ENCODE data around the gene CACNG3.
"Not testable (repeated sequence)": the region's sequence is repeated elsewhere in the genome, so short reads cannot be mapped to it uniquely, and the experiment has no call there.

Gene CACNG3

DNA sequence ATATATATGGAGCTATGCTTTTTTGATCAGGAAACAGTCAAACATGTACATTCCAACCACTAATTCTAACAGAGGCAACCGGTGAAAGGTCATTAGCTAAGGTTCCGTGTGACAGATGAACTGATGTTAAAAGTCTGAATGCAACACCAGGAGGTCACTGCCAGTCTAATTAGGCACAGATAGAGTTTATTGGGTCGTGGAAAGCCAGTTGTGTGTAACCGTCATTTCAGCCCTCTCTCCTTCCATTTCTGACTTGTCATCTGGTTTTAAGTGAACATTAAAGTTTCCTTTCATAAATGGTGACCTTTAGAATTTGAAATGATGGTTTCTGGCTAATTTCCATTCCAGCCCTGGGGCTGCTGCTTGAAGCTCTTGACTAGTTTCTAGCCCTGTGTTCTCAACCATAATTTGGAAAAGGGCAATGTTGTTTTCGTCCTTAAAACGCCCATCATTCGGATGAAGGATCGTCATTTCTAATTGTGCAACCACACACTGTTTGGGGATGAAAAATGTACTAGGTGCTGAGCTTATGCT, 23.9 kb downstream of the CACNG3 start:
- DNase-seq: no peak

DNA sequence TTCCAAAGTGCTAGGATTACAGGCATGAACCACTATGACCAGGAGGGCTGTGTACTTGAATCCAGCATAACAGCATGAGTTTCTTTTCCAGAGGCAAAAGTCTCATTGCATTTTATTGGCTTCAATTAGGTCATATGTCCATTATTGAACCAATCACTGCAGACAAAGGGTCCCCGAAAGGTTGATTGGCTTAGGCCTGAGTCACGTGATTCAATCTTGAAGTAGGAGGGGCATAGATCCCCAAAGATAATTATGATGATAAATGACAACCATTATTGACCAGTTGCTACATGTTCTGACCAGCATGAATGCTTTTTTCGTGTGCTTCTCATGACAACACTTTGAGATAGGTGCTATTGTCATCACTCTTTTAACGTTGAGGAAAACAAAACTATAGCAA, 25.3 kb downstream of the CACNG3 start:
- DNase-seq: no peak

DNA sequence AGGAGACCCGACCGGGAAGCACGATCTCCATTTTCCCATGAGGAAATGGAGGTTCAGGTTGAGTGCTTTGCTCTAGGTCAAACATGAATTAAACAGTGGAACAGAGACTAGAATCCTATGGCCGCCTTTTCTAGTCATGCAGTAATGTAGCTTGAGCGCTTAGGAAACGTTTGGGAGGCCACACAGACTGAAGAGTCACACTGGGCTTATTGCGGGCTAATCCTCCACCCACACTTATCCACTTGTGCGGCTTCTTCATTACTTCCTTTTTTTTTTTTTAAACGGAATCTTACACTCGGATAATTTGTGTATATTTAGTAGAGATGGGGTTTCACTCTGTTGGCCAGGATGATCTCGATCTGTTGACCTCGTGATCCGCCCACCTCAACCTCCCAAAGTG, 26.0 kb downstream of the CACNG3 start:
- DNase-seq: no peak

DNA sequence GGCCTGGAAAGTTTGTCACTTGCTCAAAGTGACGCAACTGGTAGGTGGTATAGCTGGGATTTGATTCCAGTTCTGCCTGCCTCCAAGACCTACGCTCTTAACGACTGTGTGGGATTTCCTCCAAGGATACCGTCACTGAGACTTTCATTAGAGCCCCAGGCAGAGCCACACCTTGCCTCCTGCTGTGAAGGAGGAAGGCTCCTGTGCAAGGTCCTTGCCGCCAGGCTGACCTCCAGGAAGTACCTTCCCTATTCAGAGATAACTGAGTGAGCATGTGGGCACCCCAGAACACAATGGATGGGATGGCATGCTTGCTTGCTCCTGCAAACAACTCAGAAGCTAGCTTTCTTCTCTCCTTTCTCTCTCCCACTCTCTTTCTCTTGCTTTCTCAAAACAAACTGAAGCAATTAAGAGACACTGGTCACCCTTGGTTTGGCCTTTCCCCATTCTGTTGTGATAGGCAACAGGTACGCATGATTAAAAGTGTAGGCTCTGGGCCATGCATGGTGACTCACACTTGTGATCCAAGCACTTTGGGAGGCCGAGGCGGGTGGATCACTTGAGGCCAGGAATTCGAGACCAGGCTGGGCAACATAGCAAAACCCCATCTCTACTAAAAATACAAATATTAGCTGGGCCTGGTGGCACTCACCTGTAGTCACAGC, 30.7 kb downstream of the CACNG3 start:
- DNase-seq: no peak

DNA sequence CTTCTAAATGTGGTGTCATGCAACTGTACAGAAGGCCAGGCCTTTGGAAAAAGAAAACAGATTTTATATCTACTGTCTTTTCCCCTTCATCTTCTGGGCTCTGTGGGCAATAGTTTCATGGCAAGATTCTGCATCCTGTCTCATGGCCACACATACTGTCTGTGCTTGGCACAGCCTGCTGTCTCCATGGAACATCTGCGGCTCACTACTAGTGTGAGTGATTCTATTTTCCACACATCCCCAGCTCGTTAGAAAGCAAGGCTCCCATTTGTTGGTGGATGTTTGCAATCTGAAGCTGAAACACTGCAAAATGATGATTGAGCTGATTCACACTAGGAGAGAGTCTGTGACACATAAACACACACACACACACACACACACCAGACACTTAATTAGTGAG, 32.4 kb downstream of the CACNG3 start:
- no peak for DNase-seq

DNA sequence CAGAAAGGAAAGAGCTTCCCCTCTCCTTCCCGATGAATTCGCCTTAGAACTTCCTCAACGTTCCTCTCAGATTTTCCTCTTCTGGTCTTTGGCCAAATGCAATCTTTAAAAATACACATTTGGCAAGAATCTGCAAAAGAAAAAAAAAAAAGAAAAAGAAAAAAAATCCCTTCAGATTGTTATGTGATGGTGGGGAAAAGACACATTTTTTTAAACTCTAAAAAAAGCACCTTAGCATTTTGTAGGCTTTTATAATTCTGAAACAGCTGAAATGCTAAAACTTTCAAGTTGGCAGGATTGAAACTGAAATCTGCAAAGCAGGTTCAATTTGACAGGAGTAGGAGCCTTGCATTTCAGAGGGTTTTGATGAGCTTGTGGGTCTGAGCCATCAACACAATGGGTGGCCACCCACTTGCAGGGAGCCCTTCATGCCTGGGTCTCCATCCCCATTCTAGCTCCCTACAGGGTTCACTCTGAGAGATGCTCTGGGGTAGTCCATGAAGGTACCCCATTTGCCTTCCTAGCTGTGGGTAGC, 33.1 kb downstream of the CACNG3 start:
- DNase-seq: no peak

DNA sequence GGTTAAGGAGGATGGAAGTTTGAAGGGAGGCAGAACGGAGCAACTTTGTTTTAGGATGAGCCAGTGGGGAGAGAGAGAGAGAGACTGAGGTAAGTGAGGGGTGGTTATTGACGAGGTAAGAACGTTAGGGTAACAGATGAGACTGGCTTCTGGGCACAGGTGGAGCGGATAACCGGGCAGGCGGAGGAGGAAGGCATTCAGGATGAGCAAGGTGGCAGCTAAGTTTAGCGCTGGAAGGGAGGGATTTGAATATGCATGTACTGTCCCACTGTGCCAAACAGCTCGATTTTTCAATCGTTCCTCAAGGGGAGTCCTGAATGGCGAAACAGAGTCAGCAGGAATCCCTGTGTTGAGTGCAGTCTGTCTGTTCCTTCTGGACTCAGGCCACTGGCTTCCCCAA, 35.8 kb downstream of the CACNG3 start:
- no peak for DNase-seq

DNA sequence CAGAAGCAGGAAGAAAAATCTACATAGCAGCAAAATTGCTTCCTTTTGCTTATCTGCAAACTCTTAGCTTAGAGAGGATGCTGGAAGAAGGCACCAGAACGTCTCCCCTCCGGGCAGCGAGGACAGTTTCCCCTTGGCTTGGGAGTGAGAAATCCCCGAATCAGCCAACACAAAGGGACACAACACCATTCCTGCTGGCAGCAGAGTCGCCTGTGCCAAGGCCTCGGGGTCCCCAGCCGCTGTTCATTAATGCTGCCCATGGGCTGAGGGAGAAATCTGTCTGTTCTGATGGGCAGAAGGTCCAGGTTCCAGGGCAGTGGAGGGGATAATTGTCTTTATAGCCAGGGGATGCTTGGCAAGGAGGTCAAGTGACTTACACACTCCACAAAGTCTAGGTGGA, 38.0 kb downstream of the CACNG3 start:
- no peak for DNase-seq

DNA sequence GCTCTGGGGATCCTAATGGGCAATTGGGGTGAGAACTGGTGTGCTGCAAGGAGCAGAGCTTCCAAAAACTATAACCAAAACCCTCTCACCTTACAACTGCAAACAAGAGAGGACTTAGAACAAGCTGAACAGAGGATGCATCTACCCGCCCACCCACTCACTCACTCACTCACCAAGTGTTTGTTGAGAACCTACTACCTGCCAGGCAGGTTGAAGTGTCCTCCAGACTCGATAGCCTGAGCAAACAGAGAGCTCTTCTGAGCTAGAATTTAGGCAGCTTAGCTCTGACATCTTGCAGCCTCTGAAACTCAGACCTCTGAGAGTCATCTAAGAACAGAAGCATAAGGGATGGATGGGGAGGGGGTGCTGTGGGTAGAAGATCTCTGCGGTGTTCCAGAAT, 41.2 kb downstream of the CACNG3 start:
- no peak for DNase-seq

DNA sequence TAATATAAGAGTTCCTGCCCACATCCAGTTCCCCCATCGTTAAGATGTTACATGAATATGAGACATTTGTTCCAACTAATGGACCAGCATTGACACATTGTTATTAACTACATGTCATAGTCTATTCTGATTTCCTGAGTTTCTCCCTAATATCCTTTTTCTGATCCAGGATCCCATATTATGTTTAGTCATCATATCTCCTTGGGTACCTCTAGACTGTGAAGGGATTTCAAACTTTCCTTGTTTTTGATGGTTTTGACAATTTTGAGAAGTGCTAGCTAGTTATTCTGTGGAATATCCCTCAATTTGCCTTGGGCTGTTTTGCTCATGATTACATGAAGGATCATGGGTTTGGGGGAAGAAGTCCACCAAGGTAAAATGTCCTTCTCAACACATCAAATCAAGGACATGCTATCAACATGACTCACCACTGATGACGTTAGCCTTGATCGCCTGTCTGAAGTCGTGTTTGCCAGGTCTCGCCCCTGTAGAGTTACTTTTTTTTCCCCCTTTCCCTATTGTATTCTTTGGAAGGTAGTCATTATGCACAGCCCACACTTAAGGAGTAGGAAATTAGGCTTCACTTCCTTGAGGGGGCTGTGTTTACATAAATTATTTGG, 42.5 kb downstream of the CACNG3 start:
- no peak for DNase-seq

DNA sequence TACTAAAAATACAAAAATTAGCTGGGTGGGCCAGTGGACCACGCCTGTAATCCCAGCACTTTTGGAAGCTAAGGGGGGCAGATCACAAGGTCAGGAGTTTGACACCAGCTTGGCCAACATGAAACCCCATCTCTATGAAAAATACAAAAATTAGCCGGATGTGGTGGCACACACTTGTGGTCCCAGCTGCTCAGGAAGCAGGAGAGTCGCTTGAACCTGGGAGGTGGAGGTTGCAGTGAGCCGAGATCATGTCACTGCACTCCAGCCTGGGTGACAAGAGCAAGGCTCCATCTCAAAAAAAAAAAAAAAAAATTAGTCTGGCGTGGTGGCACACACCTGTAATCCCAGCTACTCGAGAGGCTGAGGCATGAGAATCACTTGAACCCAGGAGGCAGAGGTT, 44.6 kb downstream of the CACNG3 start:
- not testable (repeated sequence) for DNase-seq

DNA sequence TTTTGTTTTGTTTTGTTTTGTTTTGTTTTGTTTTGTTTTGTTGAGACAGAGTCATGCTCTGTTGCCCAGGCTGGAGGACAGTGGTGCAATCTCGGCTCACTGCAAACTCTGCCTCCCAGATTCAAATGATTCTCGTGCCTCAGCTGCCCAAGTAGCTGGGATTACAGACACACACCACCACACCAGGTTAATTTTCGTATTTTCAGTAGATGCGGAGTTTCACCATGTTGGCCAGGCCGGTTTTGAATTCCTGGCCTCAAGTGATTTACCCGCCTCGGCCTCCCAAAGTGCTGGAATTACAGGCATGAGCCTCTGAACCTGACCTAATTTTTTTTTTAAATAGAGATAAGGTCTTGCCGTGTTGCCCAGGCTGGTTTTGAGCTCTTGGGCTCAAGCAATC, 46.5 kb downstream of the CACNG3 start:
- no peak for DNase-seq

DNA sequence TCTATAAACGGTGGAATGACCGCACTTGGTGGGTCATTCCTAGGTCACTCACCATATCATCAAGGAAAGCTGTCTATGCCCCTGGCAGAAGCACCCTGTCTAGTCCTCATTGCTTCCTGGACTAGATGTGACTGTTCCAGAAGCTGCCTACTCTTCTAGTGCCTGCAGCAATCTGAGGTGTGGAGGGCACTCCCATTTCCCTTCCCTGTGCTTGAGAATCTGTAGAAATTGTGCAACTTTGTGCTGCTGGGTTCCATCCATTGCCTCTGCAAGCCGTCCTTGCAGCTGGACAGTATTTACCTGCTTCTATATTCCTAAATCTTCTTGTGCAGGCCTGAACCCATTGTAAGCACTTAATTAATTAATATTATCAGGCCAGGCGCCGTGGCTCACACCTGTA, 52.1 kb downstream of the CACNG3 start:
- DNase-seq: no peak

DNA sequence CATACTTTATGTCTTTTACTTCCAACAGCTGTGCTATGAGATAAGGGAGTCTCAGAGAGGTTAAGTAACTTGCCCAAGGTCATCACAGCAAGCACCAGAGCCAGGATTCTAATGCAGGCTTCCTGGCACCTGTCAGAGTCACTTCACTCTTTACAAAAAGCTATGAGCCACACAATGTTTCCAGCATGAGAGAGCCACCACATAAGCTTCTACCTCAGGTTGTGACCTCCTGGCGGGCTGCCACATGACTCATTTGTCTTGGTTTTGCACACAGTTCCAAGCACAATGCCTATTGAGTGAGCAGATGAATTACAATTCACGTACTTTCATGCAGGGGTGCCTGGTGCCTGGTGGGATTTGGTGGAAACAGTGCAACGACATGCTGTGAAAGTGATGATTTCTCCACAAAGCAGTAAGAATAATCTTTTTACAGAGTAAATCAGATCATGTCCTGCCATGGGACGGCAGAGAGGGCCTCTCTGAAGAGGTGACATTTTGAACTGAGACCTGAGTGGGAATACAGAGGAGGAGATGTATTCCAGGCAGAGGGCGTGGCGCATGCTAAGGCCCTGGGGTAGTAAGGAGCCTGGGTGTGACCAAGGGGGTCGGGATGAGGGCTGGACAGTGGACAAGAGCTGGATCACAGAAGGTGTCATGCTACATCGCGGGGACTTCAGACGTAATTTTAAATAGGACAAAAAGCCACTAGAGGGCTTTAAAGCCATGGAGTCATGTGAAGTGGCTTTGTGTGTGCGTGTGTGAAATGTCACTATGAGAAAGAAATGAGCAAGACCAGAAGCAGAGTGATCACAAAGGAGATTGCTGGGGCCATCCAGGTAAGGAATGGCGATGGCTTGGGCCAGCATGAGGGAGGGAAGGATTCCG, 53.4 kb downstream of the CACNG3 start:
- no peak for DNase-seq

DNA sequence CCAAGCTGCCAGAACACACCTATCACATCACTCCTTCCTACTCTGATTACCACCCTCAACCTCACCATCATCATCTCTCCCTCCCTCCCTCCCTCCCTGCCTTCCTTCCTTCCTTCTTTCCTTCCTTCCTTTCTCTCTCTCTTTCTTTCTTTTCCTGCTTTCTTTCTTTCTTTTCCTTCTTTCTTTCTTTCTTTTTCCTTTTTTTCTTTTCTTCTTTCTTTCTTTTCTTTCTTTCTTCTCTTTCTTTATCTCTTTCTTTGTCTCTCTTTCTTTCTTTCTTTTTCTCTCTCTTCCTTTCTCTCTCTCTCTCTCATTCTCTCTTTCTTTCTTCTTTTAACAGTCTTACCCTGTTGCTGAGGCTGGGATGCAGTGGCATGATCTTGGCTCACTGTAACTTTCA, 59.2 kb downstream of the CACNG3 start:
- no peak for DNase-seq

DNA sequence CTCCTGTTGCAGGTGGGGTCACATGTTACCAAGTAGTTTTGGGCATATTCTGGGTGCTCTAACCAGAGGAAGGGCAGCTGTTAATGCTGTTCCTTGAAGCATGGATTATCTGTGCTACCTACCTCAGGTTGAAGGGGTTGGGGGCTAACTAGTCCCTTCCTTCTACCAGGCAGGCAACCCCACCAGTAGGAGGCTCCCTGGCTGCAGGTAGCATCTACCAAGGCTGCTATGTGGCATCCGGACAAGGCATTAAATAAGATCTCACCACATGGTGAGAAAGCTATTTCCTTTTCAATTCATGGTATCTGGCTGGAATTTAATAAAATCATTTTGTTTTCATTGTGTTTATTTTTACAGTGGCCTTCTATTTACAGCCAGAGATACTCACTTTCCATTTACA, 62.5 kb downstream of the CACNG3 start:
- no peak for DNase-seq

DNA sequence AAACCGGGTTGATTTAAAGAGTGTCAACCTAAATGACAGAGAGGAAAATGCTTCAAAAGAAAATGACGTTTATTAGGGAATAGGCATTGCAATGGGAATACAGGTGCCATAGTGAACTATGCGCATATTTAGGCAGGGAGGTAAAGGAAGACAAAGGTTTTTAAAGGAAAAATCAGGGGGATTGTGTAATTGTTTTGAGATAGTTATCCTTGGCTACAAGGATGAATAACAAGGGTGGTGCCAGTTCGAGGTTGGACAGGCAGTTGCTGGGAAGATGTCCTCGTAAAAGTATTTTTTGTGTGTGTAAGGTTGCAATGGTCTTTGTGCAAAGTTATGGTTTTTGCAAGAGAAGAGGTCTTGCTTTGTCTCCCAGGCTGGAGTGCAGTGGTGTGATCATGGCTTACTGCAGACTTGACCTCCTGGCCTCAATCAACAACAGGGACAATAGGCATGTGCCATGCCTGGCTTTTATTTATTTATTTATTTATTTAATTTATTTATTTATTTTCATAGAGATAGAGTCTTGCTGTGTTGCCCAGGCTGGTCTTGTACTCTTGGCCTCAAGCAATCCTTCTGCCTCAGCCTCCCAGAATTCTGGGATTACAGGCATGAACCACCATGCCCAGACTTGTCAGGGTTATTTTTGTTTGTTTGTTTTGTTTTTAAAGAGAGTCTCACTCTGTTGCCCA, 63.1 kb downstream of the CACNG3 start:
- no peak for DNase-seq

DNA sequence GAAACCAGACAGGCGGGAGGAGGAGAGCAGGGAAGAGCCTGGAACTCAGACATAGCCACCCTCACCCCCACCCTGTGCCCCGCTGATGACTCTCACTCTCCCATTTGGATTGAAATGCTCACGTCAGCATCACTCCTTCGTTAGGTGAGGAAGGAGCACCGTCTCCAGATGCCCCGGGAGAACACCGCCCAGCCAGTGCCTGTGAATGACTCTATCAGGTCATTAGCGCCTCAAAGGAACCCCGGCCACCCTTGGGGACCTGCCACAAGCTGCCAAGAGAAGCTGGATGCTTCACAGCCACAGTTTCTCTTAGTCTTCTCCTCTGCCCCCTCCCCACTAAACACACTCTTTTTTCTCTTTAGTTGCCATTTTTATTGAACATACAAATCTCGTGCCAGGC, 66.0 kb downstream of the CACNG3 start:
- DNase-seq: no peak

DNA sequence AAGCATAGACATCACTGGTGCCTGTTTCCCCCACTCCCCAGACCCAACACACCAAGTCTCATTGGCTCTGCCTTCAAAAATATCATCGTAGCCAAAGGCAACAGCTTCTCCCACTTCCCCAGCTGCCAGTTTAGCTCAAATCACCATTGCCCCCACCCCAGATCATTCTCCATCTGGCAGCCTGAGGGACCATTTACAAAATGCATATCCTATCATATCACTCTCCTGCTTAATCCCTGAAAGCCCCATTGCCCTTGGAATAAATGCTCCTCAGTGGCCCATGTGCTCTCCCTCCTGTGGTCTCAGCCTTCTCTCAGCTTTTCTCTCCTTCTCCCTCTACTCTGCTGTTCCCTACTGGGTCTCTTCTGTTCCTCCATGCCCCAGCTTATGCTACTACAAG, 68.3 kb downstream of the CACNG3 start:
- no peak for DNase-seq

DNA sequence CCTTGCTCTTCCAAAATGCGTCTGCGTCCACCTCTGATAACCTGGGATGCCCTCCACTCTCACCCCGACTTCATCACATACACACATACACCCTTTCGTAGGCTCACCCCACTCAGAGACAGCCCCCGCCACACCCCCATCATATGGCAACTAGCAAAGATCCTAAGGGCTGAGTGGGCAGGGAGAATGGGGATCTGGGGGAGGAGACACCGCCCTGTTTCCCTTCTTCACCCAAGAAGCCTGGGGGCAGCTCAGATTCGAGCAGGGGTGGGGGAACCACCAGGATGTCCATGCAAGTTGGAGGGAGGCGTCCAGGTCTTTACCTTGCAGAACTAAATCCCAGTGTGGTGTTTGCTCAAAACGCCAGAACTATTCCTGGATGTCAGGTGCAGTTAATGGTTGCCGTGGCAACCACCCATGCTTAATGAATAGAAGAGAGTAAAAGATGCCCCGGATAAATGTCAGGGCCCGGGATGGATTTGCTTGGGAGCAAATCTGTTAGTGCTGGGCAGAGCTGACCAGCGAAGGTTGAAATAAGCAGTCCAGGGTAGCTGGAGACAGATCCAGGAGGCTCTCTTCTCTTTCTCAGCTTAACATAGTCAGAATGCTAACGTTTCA, 72.8 kb downstream of the CACNG3 start:
- no peak for DNase-seq

DNA sequence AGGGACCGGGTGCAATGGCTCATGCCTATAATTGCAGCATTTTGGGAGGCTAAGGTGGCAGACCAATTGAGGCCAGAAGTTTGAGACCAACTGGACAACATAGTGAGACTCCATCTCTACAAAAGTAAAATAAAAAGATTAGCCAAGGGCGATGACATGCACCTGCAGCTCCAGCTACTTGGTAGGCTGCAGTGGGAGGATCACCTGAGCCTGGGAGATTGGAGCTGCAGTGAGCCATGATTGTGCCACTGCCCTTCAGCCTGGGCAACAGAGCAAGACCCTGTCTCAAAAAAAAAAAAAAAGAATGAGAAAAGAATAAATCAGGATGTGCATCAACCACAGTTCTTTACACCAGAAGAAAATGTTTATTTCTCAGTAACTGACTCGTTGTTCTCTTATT, 76.0 kb downstream of the CACNG3 start:
- DNase-seq: no peak

DNA sequence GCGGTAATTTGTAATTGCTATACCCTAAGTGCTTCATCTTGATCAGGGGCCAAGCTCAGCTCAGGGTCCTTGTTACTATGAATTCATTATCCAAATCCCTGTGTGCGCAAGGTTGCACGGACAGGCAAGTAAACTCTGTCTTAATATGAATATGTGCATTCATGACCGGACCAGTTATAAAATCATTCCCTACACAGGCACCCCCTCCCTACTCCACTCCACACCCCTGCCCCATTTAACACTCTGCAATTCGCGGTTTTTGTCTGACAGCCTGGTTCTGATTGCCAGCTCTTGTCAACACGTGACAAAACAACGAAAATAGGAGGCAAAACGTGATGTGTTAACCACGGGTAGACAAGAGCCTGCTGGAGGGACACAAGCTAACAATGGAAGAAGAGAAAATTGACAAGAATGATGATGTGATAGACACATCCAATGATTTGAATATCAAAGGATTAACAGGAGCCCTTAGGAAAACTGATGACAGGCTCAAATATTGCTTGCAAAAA, 76.5 kb downstream of the CACNG3 start:
- DNase-seq: no peak

Data from midbrain (tissue), 1 donor.